Gastroesophageal sphincter (tissue), 4 donors: ENCODE results near the gene GAPVD1. TPM values are rescaled to one million over a fixed set of nuclear protein-coding genes. Genes with fewer than 3 reads are reported as not detected.

Experiments used
- ATAC-seq: fragments of 150-250 bp; one replicate; pipeline ENCODE4 v1.9.1; 2016; ENCODE audit warnings: mild to moderate bottlenecking, moderate library complexity
- H3K27ac ChIP-seq, 4 donors: fragments of 200-600 bp; sonication (generic) in 3 of 4; 1 replicate in 3 of 4; 2 replicates in 1 of 4; pipeline ENCODE4 v1.5.1; 2016 to 2019
- H3K27me3 ChIP-seq: fragments of 200-600 bp; sonication (generic); one replicate; pipeline ENCODE4 v1.5.1; 2019
- H3K36me3 ChIP-seq, 2 donors: fragments of 200-600 bp; sonication (generic); one replicate each; pipeline ENCODE4 v1.5.1; 2019; ENCODE audit warnings: control low read depth in 1 of 2
- H3K4me1 ChIP-seq, 3 donors: fragments of 200-600 bp; sonication (generic); 1 replicate in 2 of 3; 2 replicates in 1 of 3; pipeline ENCODE4 v1.5.1; 2016 to 2019; ENCODE audit warnings: control low read depth in 2 of 3
- H3K4me3 ChIP-seq, 2 donors: fragments of 200-600 bp; sonication (generic); one replicate each; pipeline ENCODE4 v1.5.1; 2019; ENCODE audit warnings: mild to moderate bottlenecking in 1 of 2, moderate library complexity in 1 of 2
- H3K9me3 ChIP-seq, 3 donors: fragments of 200-600 bp; sonication (generic); one replicate each; pipeline ENCODE4 v1.5.1; 2017 to 2019; ENCODE audit warnings: control low read depth in 2 of 3
- EP300 ChIP-seq: sonication (generic); formaldehyde crosslinking; IDR thresholded peaks from one replicate; pipeline ENCODE4 v1.6.1; 2017; ENCODE audit warnings: antibody characterized with exemption, mild to moderate bottlenecking
- POLR2A ChIP-seq, 2 donors: fragments of 450-650 bp; IDR thresholded peaks; one replicate each; pipeline ENCODE4 v1.6.1; 2017; ENCODE audit warnings: antibody characterized with exemption in 2 of 2, mild to moderate bottlenecking in 2 of 2, moderate library complexity in 1 of 2
- POLR2AphosphoS5 ChIP-seq: sonication (generic); formaldehyde crosslinking; IDR thresholded peaks from one replicate; pipeline ENCODE4 v1.6.1; 2017; ENCODE audit warnings: antibody characterized with exemption
- WGBS, 2 donors: methylation state at CpG; one replicate each; pipeline ENCODE4 v1.1.5; 2018; ENCODE audit warnings: low coverage in 1 of 2; 5-methylcytosine and 5-hydroxymethylcytosine counted together
- total RNA-seq, 4 donors: library from RNA; depleted of rRNA; stranded (reverse); fragments of >200 nt; gene quantifications; one replicate each; pipeline ENCODE4 v1.1.0, GENCODE V29; 2016
- TF ChIP-seq, protein P1 (sequence below), 4 experiments: fragments of 200-600 bp in 2 of 4; fragments of 450-650 bp in 2 of 4; sonication (generic) in 1 of 4; IDR thresholded peaks; one replicate each; pipeline ENCODE4 v1.5.1; 2017 to 2019; ENCODE audit warnings: antibody characterized with exemption in 4 of 4, mild to moderate bottlenecking in 2 of 4, moderate library complexity in 2 of 4

Gene GAPVD1
- total RNA-seq, 4 donors from 2014 or later: 41.2 to 61.4 (median 48.6) TPM

DNA sequence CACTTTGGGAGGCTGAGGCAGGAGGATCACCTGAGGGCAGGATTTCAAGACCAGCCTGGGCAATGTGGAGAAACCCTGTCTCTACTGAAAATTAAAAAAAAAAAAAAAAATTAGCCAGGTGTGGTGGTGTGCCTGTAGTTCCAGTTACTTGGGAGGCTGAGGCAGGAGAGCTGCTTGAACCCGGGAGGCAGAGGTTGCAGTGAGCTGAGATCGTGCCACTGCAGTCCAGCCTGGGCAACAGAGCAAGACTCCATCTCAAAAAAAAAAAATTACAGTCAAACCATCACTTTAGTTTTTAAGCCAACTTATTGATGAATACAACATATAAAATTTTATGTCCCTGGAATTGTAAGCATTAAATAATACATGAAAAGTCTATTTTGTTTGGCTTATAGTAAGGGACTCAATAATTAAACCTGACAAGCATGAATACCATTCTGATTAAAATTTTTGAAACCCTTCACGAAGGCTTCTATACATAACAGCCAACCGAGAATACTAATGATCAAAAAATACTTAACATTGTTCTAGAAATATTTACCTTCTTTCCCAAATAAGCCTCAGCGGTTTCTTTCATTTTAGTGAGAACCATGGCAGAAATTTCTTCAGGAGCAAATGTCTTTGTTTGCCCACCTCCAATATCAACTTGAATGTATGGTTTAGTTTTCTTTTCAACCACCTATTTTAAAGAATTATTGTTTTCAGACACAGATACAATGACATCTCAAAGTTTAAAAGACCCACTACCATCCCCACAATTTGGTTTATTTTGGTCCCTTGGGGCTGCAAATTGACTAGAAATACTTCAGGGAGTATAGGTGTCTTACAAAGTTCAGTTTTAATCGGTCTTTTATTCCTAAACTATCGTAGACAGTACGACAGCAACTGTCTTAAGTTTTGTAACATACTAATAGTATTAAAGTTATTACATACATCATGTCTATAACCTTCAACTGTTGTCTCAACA, 21.7 kb upstream of the GAPVD1 start:
- peak overlapping the region; percentile 63 to 91 for H3K4me3 ChIP-seq
- H3K27ac ChIP-seq: peak overlapping the region; percentile 71 to 98 (median 92)
- no peaks in the 10 kb centered on the region for H3K27me3 ChIP-seq
- TF ChIP-seq POLR2A (IDR thresholded peaks at IDR 0.05) (no peak), POLR2AphosphoS5 (no peak), EP300 (no peak)
- TF ChIP-seq, protein P1, sequence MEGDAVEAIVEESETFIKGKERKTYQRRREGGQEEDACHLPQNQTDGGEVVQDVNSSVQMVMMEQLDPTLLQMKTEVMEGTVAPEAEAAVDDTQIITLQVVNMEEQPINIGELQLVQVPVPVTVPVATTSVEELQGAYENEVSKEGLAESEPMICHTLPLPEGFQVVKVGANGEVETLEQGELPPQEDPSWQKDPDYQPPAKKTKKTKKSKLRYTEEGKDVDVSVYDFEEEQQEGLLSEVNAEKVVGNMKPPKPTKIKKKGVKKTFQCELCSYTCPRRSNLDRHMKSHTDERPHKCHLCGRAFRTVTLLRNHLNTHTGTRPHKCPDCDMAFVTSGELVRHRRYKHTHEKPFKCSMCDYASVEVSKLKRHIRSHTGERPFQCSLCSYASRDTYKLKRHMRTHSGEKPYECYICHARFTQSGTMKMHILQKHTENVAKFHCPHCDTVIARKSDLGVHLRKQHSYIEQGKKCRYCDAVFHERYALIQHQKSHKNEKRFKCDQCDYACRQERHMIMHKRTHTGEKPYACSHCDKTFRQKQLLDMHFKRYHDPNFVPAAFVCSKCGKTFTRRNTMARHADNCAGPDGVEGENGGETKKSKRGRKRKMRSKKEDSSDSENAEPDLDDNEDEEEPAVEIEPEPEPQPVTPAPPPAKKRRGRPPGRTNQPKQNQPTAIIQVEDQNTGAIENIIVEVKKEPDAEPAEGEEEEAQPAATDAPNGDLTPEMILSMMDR (IDR thresholded peaks at IDR 0.05): no peak
- no peaks in the 10 kb centered on the region for H3K9me3 ChIP-seq
- H3K36me3 ChIP-seq: peaks cover 0 to 49% of the 10 kb centered on the region in 2 donors
- ATAC-seq: no peak
- H3K4me1 ChIP-seq: peaks cover 2 to 63% (median 33%) of the 10 kb centered on the region in 3 donors
- 7 to 19% methylated on average over 7 to 8 of the region's 8 CpGs for WGBS, 2 donors

DNA sequence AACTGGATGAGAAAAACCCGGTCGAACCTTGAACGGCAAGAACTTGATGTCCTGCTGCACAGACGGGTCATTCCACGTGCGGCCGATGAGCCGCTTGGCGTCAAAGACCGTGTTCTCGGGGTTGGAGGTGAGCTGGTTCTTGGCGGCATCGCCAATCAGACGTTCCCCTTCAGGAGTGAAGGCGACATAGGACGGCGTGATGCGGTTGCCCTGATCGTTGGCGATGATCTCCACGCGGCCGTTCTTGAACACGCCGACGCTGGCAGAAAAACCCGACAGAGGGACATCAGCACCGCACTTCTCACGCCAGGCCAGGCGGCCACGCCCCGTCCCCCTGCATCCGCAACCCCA, 21.0 kb upstream of the GAPVD1 start:
- Histone ChIP-seq H3K36me3 (peaks cover 0 to 42% of the 10 kb centered on the region in 2 donors), H3K9me3 (no peaks in the 10 kb centered on the region), H3K27ac (peak overlapping the region; percentile 71 to 98 (median 92)), H3K4me3 (peak overlapping the region; percentile 63 to 91), H3K27me3 (no peaks in the 10 kb centered on the region), H3K4me1 (peaks cover 2 to 55% (median 27%) of the 10 kb centered on the region in 3 donors)
- TF ChIP-seq, protein P1 (IDR thresholded peaks at IDR 0.05): no peak
- peak; percentile 28 for TF ChIP-seq POLR2AphosphoS5
- WGBS, 2 donors: 0% methylated on average over 11 of the region's 33 CpGs; no CpG with 5 or more reads in 1 of the 2 donors
- peak; percentile 0 for ATAC-seq

DNA sequence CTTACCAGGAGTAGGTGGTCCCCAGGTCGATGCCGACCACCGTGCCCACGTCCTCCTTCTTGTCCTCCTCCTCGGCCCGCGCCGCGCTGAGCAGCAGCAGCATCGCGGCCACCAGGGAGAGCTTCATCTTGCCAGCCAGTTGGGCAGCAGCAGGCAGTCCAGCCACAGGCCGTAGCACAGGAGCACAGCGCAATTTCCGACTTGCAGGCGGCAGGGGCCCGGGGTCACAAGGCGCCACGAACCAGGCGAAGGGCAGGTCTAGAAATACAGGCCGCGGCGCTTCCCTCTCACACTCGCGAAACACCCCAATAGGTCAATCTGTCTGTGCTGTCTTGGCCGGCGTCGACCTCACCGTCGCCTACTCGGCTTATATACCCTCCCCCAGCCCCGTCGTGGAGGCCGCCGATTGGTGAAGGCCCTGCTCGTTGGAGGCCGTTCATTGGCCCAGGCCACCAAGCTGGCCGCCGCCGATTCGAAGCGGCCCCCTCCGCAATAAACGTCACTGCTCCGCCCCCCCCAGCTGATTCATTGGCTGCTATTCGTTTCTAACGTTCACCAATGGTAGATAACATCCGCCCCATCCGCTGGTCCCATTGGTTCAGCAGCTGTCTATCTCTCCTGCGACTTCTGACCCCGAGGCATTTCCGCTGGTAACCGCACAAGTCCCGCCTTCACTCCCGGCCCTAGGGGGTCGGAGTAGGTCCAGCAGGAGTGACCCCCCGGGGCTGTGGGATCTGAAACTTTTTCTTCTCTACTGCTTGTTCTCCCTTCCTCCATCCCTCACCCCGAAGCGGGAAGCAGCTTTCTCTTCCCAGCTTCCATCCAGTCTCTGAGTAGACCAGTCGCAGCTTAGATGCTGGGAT, 20.4 kb upstream of the GAPVD1 start, which contains the start of gene HSPA5:
Gene HSPA5, minus strand, starts transcription at position 344 of the 863 bp plus-strand sequence. Its CDS starts 217 bp downstream, at position 127.
- Histone ChIP-seq H3K9me3 (no peaks in the 10 kb centered on the region), H3K4me1 (peaks cover 2 to 49% (median 24%) of the 10 kb centered on the region in 3 donors), H3K27ac (peak within 1 kb of the TSS; percentile 91 to 98 (median 95)), H3K4me3 (peak within 1 kb of the TSS; percentile 86 to 91), H3K36me3 (peaks cover 0 to 36% of the 10 kb centered on the region in 2 donors), H3K27me3 (no peaks in the 10 kb centered on the region)
- peak; percentile 100 for TF ChIP-seq POLR2AphosphoS5
- TF ChIP-seq, protein P1 (IDR thresholded peaks at IDR 0.05): peak in 2 of 4 experiments; percentile 40 to 56
- TF ChIP-seq EP300: no peak
- TF ChIP-seq POLR2A (IDR thresholded peaks at IDR 0.05): peak; percentile 96 to 97
- ATAC-seq: peak; percentile 99
- WGBS, 2 donors: 0% methylated on average over 11 to 27 of the region's 59 CpGs

DNA sequence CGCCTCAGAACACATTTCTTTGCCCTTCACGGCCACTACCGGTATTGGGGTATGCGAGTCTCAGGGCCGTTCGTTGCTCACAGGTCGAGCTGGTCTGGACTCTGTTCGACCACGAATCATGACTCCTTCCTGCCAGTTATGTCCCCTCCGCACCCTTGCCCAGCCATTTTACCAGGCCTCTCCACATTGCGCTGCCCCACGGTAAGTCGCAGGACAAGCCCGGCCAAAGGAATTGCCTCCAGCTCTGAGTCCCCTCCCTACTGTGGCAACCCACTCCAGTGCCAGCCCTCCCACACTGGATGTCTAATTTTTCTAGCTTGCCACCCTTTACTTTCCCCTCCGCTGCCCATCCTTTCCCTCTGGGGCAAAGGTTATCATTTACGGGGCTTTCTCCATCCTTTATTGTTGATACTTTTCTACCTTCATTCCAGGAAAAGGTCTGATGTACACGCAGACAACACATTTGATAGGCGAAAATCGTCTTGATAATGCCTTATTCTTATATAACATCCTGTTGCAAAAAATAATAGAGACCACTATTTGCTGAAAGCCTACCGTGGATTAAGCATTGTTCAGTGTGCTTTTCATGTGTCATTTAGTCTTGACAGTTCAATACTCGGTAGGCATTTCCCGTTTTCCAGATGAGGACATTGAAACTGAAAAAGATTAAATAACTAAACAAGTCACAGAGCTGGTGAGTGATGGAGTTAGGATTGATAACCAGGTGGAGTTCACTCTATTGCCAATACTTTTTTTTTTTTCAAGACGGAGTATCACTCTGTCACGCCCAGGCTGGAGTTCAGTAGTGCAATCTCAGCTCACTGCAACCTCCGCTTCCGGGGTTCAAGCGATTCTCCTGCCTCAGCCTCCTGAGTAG, 19.5 kb upstream of the GAPVD1 start:
- Histone ChIP-seq H3K9me3 (no peaks in the 10 kb centered on the region), H3K27me3 (no peaks in the 10 kb centered on the region), H3K27ac (peak overlapping the region; percentile 91 to 98 (median 95)), H3K36me3 (peaks cover 0 to 27% of the 10 kb centered on the region in 2 donors), H3K4me1 (peaks cover 2 to 41% (median 21%) of the 10 kb centered on the region in 3 donors), H3K4me3 (peak overlapping the region; percentile 86 to 91)
- 27 to 35% methylated on average over 16 to 22 of the region's 27 CpGs for WGBS, 2 donors
- TF ChIP-seq POLR2A (IDR thresholded peaks at IDR 0.05): no peak
- TF ChIP-seq POLR2AphosphoS5: no peak
- TF ChIP-seq, protein P1 (IDR thresholded peaks at IDR 0.05): no peak
- TF ChIP-seq EP300: no peak
- peak; percentile 3 for ATAC-seq
